Esophagus squamous epithelium (tissue), 5 donors: ENCODE measurements around the gene PNPLA2. TPM values are rescaled to one million over a fixed set of nuclear protein-coding genes. Genes with fewer than 3 reads are reported as not detected.

ENCODE experiments used
- DNase-seq: peaks from one replicate; lab custom pipeline; 2025; lab: John Stamatoyannopoulos, UW
- H3K27ac ChIP-seq, 4 donors: fragments of 200-600 bp; sonication (generic); one replicate each; pipeline ENCODE4 v1.5.1; 2016 to 2019; ENCODE audit warnings: mild to moderate bottlenecking in 1 of 4
- H3K27me3 ChIP-seq, 4 donors: fragments of 200-600 bp; sonication (generic); 1 replicate in 3 of 4; 2 replicates in 1 of 4; pipeline versions ENCODE4 v1.5.1 to v1.6.0; 2017 to 2021; ENCODE audit warnings: antibody characterized with exemption in 1 of 4
- H3K36me3 ChIP-seq, 3 donors: fragments of 200-600 bp; sonication (generic); one replicate each; pipeline ENCODE4 v1.5.1; 2016 to 2019
- H3K4me1 ChIP-seq, 3 donors: fragments of 200-600 bp; sonication (generic); one replicate each; pipeline ENCODE4 v1.5.1; 2017 to 2019
- H3K4me3 ChIP-seq, 4 donors: fragments of 200-600 bp; sonication (generic); 1 replicate in 3 of 4; 2 replicates in 1 of 4; pipeline ENCODE4 v1.5.1; 2016 to 2019; ENCODE audit warnings: mild to moderate bottlenecking in 2 of 4, moderate library complexity in 1 of 4
- H3K9me3 ChIP-seq, 3 donors: fragments of 200-600 bp; sonication (generic); one replicate each; pipeline ENCODE4 v1.5.1; 2016 to 2019
- POLR2A ChIP-seq, 4 donors: fragments of 450-650 bp; IDR thresholded peaks; one replicate each; pipeline ENCODE4 v1.6.1; 2017; ENCODE audit warnings: antibody characterized with exemption in 4 of 4, mild to moderate bottlenecking in 4 of 4, moderate library complexity in 3 of 4
- WGBS, 2 donors: methylation state at CpG; one replicate each; pipeline ENCODE4 v1.1.5; 2018; 5-methylcytosine and 5-hydroxymethylcytosine counted together
- intact Hi-C: fragments of 100-400 bp; cut with DNase I; formaldehyde crosslinking; loops from one replicate; pipeline ENCODE4 v1.15.0; 2022
- total RNA-seq, 4 donors: library from RNA; depleted of rRNA; stranded (reverse); fragments of >200 nt; gene quantifications; one replicate each; pipeline ENCODE4 v1.1.0, GENCODE V29; 2016
- TF ChIP-seq, protein P1 (sequence below), 6 experiments: fragments of 450-650 bp in 4 of 6; fragments of 200-600 bp in 2 of 6; sonication (generic) in 2 of 6; IDR thresholded peaks; one replicate each; pipeline ENCODE4 v1.5.1; 2016 to 2019; ENCODE audit warnings: antibody characterized with exemption in 6 of 6, mild to moderate bottlenecking in 4 of 6, moderate library complexity in 4 of 6
- donor health status: DM: yes; HTN: yes; CAD: no.

Gene PNPLA2
- total RNA-seq, 4 donors from 2014 or later = 14.2 to 42.7 (median 26.0) TPM

DNA sequence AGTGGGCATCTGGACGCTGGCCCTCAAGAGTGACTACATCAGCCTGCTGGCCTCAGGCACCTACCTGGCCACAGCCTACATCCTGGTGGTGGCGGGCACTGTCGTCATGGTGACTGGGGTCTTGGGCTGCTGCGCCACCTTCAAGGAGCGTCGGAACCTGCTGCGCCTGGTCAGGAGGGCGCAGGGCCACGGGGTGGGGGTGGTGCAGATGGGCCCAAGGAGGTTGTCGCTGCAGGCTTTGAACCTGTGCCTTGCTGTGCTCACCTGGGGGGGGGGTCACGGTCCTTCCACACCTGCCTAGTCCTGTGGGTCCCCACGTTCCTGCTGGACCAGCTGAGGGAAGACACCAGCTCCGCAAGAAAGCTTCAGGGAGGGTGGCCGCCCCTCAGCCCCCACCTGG, 17.6 kb downstream of the PNPLA2 start:
- 94% methylated on average over 9 of the region's 14 CpGs; no CpG with 5 or more reads in 1 of the 2 donors for WGBS, 2 donors
- no peaks in the 10 kb centered on the region for H3K9me3 ChIP-seq
- intact Hi-C loops = no loop called here
- peaks cover 0 to 13% (median 0%) of the 10 kb centered on the region in 4 donors for H3K27me3 ChIP-seq
- DNase-seq = no peak
- peak overlapping the region in 1 of 4 donors; percentile 52 for H3K27ac ChIP-seq
- H3K4me3 ChIP-seq = no peak overlapping the region
- no peak for TF ChIP-seq POLR2A (IDR thresholded peaks at IDR 0.05)
- TF ChIP-seq, protein P1, sequence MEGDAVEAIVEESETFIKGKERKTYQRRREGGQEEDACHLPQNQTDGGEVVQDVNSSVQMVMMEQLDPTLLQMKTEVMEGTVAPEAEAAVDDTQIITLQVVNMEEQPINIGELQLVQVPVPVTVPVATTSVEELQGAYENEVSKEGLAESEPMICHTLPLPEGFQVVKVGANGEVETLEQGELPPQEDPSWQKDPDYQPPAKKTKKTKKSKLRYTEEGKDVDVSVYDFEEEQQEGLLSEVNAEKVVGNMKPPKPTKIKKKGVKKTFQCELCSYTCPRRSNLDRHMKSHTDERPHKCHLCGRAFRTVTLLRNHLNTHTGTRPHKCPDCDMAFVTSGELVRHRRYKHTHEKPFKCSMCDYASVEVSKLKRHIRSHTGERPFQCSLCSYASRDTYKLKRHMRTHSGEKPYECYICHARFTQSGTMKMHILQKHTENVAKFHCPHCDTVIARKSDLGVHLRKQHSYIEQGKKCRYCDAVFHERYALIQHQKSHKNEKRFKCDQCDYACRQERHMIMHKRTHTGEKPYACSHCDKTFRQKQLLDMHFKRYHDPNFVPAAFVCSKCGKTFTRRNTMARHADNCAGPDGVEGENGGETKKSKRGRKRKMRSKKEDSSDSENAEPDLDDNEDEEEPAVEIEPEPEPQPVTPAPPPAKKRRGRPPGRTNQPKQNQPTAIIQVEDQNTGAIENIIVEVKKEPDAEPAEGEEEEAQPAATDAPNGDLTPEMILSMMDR (IDR thresholded peaks at IDR 0.05) = no peak
- peaks cover 46 to 96% (median 46%) of the 10 kb centered on the region in 3 donors for H3K4me1 ChIP-seq
- H3K36me3 ChIP-seq = peaks cover 19 to 51% (median 24%) of the 10 kb centered on the region in 3 donors

DNA sequence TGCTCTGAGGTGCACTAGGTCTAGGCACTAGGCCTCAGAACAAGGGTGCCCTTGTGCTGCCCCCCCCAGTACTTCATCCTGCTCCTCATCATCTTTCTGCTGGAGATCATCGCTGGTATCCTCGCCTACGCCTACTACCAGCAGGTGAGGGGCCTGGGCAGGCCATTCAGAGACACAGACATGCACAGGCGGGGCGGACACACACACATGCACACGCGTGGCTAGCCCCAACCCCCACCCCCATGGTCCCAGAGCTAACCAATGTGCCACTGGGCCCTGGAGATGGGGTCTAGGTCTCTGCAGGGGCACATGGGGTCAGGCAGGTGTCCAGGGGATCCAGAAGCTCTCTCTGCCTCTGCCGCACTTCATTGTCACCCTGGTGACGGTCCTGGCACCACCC, 18.0 kb downstream of the PNPLA2 start:
- TF ChIP-seq, protein P1 (IDR thresholded peaks at IDR 0.05) = no peak
- no peak for TF ChIP-seq POLR2A (IDR thresholded peaks at IDR 0.05)
- Histone ChIP-seq H3K27me3 (peaks cover 0 to 9% (median 0%) of the 10 kb centered on the region in 4 donors), H3K4me1 (peaks cover 48 to 96% (median 49%) of the 10 kb centered on the region in 3 donors), H3K36me3 (peaks cover 19 to 51% (median 24%) of the 10 kb centered on the region in 3 donors), H3K27ac (no peak overlapping the region), H3K4me3 (no peak overlapping the region), H3K9me3 (no peaks in the 10 kb centered on the region)
- 69% methylated on average over 8 of the region's 9 CpGs; no CpG with 5 or more reads in 1 of the 2 donors for WGBS, 2 donors
- intact Hi-C loops = no loop called here
- no peak for DNase-seq

DNA sequence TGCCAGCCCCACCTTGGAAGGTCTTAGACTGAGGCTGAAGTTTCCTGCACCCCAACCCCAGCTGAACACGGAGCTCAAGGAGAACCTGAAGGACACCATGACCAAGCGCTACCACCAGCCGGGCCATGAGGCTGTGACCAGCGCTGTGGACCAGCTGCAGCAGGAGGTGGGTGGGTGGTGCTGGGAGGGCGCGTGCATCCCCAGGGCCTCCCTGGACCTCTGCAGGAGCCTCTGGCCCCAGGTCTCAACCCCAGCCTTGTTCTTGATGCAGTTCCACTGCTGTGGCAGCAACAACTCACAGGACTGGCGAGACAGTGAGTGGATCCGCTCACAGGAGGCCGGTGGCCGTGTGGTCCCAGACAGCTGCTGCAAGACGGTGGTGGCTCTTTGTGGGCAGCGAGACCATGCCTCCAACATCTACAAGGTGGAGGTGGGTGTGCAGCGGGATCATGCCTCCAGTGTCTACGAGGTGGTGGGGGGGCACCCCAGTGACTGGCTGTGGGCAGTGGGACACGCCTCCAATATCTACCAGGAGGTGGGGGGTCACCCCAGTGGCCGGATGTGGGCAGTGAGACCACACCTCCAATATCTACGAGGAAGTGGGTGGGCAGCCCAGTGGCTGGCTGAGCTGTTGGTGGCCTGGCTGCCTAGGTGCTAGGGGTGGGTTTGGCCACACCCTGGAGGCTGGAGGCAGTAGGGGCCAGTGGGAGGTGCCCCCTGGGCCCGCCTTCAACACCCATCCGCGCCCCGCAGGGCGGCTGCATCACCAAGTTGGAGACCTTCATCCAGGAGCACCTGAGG, 18.7 kb downstream of the PNPLA2 start:
- no peaks in the 10 kb centered on the region for H3K9me3 ChIP-seq
- DNase-seq = no peak
- TF ChIP-seq, protein P1 (IDR thresholded peaks at IDR 0.05) = no peak
- no peak for TF ChIP-seq POLR2A (IDR thresholded peaks at IDR 0.05)
- peaks cover 0 to 2% (median 0%) of the 10 kb centered on the region in 4 donors for H3K27me3 ChIP-seq
- H3K4me1 ChIP-seq = peaks cover 43 to 91% (median 44%) of the 10 kb centered on the region in 3 donors
- no peak overlapping the region for H3K4me3 ChIP-seq
- no peak overlapping the region for H3K27ac ChIP-seq
- peaks cover 19 to 51% (median 24%) of the 10 kb centered on the region in 3 donors for H3K36me3 ChIP-seq
- intact Hi-C loops = no loop called here
- 64 to 80% methylated on average over 3 to 9 of the region's 22 CpGs for WGBS, 2 donors

- intact Hi-C loops = no loop called here
- Histone ChIP-seq H3K4me1 (peaks cover 42 to 90% (median 43%) of the 10 kb centered on the region in 3 donors), H3K27me3 (no peaks in the 10 kb centered on the region), H3K9me3 (no peaks in the 10 kb centered on the region), H3K4me3 (no peak overlapping the region), H3K27ac (peak overlapping the region in 1 of 4 donors; percentile 1), H3K36me3 (peaks cover 19 to 51% (median 24%) of the 10 kb centered on the region in 3 donors)
- TF ChIP-seq, protein P1 (IDR thresholded peaks at IDR 0.05) = no peak
- no peak for TF ChIP-seq POLR2A (IDR thresholded peaks at IDR 0.05)
- no CpG with 5 or more reads among the region's 8 CpGs for WGBS, 2 donors
- DNase-seq = no peak
Observed at GRCh38 chr11:837990-838307, 19.2 kb downstream of the PNPLA2 start.
